SK-N-SH treated with all-trans-retinoic acid at 6 μM for 48 hours (cell line): ENCODE data around the gene KDM5A.

Experiments used
- ATAC-seq: fragments of 200-7000 bp; cut with Tn5 transposase; 3 replicates; pipeline ENCODE4 v1.9.1; 2020; ENCODE audit warnings: mild to moderate bottlenecking, moderate library complexity
- ARNTL ChIP-seq: fragments of 450-650 bp; formaldehyde crosslinking; IDR thresholded peaks from 2 replicates; pipeline ENCODE4 v1.5.0; 2020; ENCODE audit warnings: low read depth, mild to moderate bottlenecking, moderate library complexity, borderline replicate concordance
- BACH2 ChIP-seq: fragments of 250-450 bp; sonication (Bioruptor Pico); IDR thresholded peaks from 2 replicates; pipeline ENCODE4 v1.9.0; 2021; ENCODE audit warnings: mild to moderate bottlenecking, borderline replicate concordance
- CSDC2 ChIP-seq: fragments of 250-450 bp; sonication (Bioruptor Pico); IDR thresholded peaks from 2 replicates; pipeline ENCODE4 v1.5.0; 2020; ENCODE audit warnings: mild to moderate bottlenecking, moderate library complexity
- CSRNP3 ChIP-seq: fragments of 250-450 bp; sonication (Bioruptor Pico); IDR thresholded peaks from 2 replicates; pipeline ENCODE4 v1.5.1; 2021; ENCODE audit warnings: mild to moderate bottlenecking, moderate library complexity
- GLIS3 ChIP-seq: fragments of 250-450 bp; sonication (Bioruptor Pico); IDR thresholded peaks from 2 replicates; pipeline ENCODE4 v1.5.0; 2020; ENCODE audit warnings: mild to moderate bottlenecking, moderate library complexity
- PPARA ChIP-seq: fragments of 250-450 bp; sonication (Bioruptor Pico); IDR thresholded peaks from 2 replicates; pipeline ENCODE4 v1.5.0; 2020; ENCODE audit warnings: mild to moderate bottlenecking, borderline replicate concordance
- RARB ChIP-seq: fragments of 250-450 bp; sonication (Bioruptor Pico); IDR thresholded peaks from 2 replicates; pipeline ENCODE4 v1.8.0; 2021; ENCODE audit warnings: mild to moderate bottlenecking, moderate library complexity
- TCF4 ChIP-seq: fragments of 250-450 bp; sonication (Bioruptor Pico); IDR thresholded peaks from 2 replicates; pipeline ENCODE4 v1.8.0; 2021; ENCODE audit warnings: mild to moderate bottlenecking, moderate library complexity, borderline replicate concordance
- ZC3H10 ChIP-seq: fragments of 250-450 bp; sonication (Bioruptor Pico); IDR thresholded peaks from 2 replicates; pipeline ENCODE4 v1.5.1; 2021; ENCODE audit warnings: mild to moderate bottlenecking, moderate library complexity
- ZFP30 ChIP-seq: fragments of 450-650 bp; formaldehyde crosslinking; IDR thresholded peaks from 2 replicates; pipeline ENCODE4 v1.5.0; 2022; ENCODE audit warnings: mild to moderate bottlenecking, moderate library complexity
- ZNF70 ChIP-seq: fragments of 450-650 bp; formaldehyde crosslinking; IDR thresholded peaks from 2 replicates; pipeline ENCODE4 v1.5.0; 2020; ENCODE audit warnings: mild to moderate bottlenecking, moderate library complexity
- ZNF8 ChIP-seq: fragments of 450-650 bp; formaldehyde crosslinking; IDR thresholded peaks from 2 replicates; pipeline ENCODE4 v1.5.0; 2020; ENCODE audit warnings: mild to moderate bottlenecking, moderate library complexity
- TF ChIP-seq, protein P1 (sequence below): fragments of 250-450 bp; sonication (Bioruptor Pico); IDR thresholded peaks from 2 replicates; pipeline ENCODE4 v1.8.0; 2020; ENCODE audit warnings: mild to moderate bottlenecking, moderate library complexity, borderline replicate concordance
- TF ChIP-seq, protein P2 (sequence below): fragments of 250-450 bp; sonication (Bioruptor Pico); IDR thresholded peaks from 2 replicates; pipeline ENCODE4 v1.8.0; 2021; ENCODE audit warnings: low read depth, mild to moderate bottlenecking, moderate library complexity, borderline replicate concordance
- TF ChIP-seq, protein P3 (sequence below): fragments of 250-450 bp; sonication (Bioruptor Pico); IDR thresholded peaks from 2 replicates; pipeline ENCODE4 v1.5.1; 2020; ENCODE audit warnings: low read depth, mild to moderate bottlenecking, moderate library complexity
- TF ChIP-seq, protein P4 (sequence below): fragments of 250-450 bp; sonication (Bioruptor Pico); IDR thresholded peaks from 2 replicates; pipeline ENCODE4 v1.5.0; 2020; ENCODE audit warnings: mild to moderate bottlenecking, moderate library complexity

Gene KDM5A

GRCh38 chr12:264269-264668 is 124.9 kb downstream of the KDM5A start:
- TF ChIP-seq BACH2 (CRISPR knock-in tag) = no peak
- TF ChIP-seq TCF4 (CRISPR knock-in tag) = no peak
- TF ChIP-seq ZNF70 (CRISPR knock-in tag) = no peak
- TF ChIP-seq ZNF8 (CRISPR knock-in tag) = no peak
- no peak for TF ChIP-seq GLIS3 (CRISPR knock-in tag)
- no peak for TF ChIP-seq CSDC2 (CRISPR knock-in tag)
- TF ChIP-seq, protein P1, sequence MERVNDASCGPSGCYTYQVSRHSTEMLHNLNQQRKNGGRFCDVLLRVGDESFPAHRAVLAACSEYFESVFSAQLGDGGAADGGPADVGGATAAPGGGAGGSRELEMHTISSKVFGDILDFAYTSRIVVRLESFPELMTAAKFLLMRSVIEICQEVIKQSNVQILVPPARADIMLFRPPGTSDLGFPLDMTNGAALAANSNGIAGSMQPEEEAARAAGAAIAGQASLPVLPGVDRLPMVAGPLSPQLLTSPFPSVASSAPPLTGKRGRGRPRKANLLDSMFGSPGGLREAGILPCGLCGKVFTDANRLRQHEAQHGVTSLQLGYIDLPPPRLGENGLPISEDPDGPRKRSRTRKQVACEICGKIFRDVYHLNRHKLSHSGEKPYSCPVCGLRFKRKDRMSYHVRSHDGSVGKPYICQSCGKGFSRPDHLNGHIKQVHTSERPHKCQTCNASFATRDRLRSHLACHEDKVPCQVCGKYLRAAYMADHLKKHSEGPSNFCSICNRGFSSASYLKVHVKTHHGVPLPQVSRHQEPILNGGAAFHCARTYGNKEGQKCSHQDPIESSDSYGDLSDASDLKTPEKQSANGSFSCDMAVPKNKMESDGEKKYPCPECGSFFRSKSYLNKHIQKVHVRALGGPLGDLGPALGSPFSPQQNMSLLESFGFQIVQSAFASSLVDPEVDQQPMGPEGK (CRISPR knock-in tag) = no peak
- ATAC-seq = no peak

DNA sequence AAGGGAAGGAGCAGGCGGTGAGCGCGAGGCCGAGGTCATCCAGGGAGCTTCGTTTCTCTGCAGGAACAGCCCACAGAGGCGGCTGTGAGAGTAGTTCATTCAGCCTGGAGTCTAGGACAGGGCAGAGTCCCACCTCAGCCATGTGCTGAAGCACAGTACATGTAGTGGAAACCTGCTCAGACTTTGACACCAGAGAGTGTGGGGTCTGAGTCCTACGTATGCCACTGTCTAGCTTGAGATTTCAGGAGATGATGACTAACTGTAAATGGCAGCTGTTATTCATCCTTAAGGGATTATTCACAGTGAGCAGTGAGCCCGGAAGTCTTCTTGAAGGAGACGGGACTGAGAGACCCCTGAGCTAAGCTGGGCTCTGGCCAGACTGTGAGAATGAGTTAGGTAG is 125.5 kb downstream of the KDM5A start:
- TF ChIP-seq ZNF70 (CRISPR knock-in tag) (no peak), ZC3H10 (CRISPR knock-in tag) (no peak), TCF4 (CRISPR knock-in tag) (no peak), ZNF8 (CRISPR knock-in tag) (no peak), BACH2 (CRISPR knock-in tag) (no peak), RARB (no peak), ARNTL (CRISPR knock-in tag) (no peak), CSDC2 (CRISPR knock-in tag) (no peak), ZFP30 (no peak), PPARA (CRISPR knock-in tag) (no peak), CSRNP3 (no peak), GLIS3 (CRISPR knock-in tag) (no peak)
- TF ChIP-seq, protein P2, sequence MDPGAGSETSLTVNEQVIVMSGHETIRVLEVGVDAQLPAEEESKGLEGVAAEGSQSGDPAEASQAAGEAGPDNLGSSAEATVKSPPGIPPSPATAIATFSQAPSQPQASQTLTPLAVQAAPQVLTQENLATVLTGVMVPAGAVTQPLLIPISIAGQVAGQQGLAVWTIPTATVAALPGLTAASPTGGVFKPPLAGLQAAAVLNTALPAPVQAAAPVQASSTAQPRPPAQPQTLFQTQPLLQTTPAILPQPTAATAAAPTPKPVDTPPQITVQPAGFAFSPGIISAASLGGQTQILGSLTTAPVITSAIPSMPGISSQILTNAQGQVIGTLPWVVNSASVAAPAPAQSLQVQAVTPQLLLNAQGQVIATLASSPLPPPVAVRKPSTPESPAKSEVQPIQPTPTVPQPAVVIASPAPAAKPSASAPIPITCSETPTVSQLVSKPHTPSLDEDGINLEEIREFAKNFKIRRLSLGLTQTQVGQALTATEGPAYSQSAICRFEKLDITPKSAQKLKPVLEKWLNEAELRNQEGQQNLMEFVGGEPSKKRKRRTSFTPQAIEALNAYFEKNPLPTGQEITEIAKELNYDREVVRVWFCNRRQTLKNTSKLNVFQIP (CRISPR knock-in tag) = no peak
- TF ChIP-seq, protein P1 (CRISPR knock-in tag) = no peak
- TF ChIP-seq, protein P3, sequence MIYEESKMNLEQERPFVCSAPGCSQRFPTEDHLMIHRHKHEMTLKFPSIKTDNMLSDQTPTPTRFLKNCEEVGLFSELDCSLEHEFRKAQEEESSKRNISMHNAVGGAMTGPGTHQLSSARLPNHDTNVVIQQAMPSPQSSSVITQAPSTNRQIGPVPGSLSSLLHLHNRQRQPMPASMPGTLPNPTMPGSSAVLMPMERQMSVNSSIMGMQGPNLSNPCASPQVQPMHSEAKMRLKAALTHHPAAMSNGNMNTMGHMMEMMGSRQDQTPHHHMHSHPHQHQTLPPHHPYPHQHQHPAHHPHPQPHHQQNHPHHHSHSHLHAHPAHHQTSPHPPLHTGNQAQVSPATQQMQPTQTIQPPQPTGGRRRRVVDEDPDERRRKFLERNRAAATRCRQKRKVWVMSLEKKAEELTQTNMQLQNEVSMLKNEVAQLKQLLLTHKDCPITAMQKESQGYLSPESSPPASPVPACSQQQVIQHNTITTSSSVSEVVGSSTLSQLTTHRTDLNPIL (CRISPR knock-in tag) = no peak
- TF ChIP-seq, protein P4, sequence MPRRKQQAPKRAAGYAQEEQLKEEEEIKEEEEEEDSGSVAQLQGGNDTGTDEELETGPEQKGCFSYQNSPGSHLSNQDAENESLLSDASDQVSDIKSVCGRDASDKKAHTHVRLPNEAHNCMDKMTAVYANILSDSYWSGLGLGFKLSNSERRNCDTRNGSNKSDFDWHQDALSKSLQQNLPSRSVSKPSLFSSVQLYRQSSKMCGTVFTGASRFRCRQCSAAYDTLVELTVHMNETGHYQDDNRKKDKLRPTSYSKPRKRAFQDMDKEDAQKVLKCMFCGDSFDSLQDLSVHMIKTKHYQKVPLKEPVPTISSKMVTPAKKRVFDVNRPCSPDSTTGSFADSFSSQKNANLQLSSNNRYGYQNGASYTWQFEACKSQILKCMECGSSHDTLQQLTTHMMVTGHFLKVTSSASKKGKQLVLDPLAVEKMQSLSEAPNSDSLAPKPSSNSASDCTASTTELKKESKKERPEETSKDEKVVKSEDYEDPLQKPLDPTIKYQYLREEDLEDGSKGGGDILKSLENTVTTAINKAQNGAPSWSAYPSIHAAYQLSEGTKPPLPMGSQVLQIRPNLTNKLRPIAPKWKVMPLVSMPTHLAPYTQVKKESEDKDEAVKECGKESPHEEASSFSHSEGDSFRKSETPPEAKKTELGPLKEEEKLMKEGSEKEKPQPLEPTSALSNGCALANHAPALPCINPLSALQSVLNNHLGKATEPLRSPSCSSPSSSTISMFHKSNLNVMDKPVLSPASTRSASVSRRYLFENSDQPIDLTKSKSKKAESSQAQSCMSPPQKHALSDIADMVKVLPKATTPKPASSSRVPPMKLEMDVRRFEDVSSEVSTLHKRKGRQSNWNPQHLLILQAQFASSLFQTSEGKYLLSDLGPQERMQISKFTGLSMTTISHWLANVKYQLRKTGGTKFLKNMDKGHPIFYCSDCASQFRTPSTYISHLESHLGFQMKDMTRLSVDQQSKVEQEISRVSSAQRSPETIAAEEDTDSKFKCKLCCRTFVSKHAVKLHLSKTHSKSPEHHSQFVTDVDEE = no peak
- ATAC-seq = no peak; the same call in 2 of the 3 replicates

GRCh38 chr12:262817-263216 is 126.3 kb downstream of the KDM5A start, which contains the start of gene SLC6A13:
Gene SLC6A13 (minus strand): TSS chr12:262836. CDS start chr12:260052, 2,784 bp downstream.
- TF ChIP-seq ZNF70 (CRISPR knock-in tag) = no peak
- no peak for TF ChIP-seq CSDC2 (CRISPR knock-in tag)
- no peak for ATAC-seq
